ENCODE data around the gene MYLK3.
A peak's percentile ranks its signal among the peaks of the same experiment; 100 is the strongest.
"Not testable (repeated sequence)": the region's sequence is repeated elsewhere in the genome, so short reads cannot be mapped to it uniquely, and the experiment has no call there.

Gene MYLK3

DNA sequence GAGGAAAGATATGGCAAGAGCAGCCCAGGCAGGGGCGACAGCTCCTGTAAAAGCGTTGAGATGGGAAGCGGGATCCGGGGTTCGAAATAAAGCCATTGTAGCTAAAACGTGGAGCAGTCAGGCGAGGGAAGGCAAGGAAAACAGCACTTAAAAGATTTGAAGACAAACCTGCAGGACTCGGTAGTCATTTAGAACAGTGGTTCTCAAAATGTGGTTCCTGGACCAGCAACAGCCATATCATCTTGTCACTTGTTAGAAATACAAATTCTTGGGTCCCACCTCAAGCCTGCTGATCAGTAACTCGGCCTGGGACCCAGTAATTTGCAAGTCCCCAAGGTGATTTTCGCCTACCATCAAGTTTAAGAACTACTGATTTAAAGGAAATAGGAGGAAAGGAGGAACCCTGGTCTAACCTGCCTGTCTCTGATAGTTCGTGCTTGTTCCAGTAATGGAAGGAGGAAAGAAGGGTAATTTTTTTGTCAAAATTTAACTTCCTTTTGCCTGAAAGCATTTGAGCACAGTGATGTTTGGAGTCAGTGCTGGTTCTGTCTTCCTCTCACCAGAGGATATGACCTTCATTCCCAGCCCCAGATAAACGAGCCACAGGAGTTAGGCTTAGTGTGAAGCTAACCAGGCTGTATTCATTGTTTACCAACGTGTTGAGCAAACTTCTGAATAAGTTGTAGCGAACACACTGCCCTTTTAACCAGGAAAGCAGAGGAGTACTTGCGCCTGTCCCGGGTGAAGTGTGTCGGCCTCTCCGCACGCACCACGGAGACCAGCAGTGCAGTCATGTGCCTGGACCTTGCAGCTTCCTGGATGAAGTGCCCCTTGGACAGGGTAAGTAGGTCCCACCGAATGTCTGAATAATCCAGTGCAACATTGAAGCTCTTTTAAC is 57.6 kb downstream of the MYLK3 start:
- DNase-seq (ENCODE audit: low read depth in 2 of 2, low spot score in 1 of 2): no peak

GRCh38 chr16:46689365-46690280 is 58.5 kb downstream of the MYLK3 start, which contains the start of gene ORC6:
ORC6 (plus strand) TSS chr16:46689659; CDS start chr16:46689706, 47 bp downstream.
- DNase-seq (ENCODE audit: low read depth in 2 of 2, low spot score in 1 of 2): peak; percentile 92 to 94

DNA sequence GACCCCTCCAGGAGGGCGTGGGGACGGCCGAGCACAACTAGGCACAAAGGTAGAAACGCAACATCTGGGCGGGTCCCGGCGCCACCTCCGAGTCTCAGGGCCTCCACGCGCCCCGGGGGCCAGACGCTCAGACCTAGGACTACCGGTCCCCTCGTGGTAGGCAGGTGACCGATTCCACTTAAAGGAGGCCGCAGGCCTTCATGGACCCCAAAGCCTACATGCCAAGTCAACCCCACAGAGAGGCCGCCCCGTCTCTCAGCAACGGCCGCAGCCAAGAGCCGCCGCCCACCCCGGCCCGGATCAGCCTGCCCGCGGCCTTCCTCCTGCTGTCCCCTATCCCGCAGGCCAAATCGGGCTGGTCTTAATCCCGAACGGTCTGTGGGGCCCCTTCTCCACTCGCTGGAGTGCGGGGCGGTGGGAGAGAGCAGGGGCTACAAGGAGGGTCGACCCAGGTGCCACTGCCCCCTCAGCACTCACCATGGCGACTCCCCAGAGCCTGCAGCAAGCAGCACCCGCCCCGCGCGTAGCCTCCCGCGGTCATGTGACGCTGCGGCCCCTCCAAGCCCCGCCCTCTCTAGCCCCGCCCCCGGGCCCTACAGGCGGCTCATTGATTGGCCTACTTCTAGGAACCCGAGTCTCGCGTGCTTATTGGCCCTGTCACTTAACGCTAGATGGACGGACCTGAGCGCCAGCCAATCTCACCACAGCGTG is 59.3 kb downstream of the MYLK3 start, which contains the start of gene VPS35:
TSS of gene VPS35 (minus strand) at position 525 of the 711 bp plus-strand sequence. CDS start at position 480, 45 bp downstream.
- peak; percentile 99 for DNase-seq (ENCODE audit: low read depth in 2 of 2, low spot score in 1 of 2)

GRCh38 chr16:46688101-46688653 is 60.0 kb downstream of the MYLK3 start:
- peak in 1 of 2 donors; percentile 1 for DNase-seq (ENCODE audit: low read depth in 2 of 2, low spot score in 1 of 2)

GRCh38 chr16:46687486-46687885 is 60.7 kb downstream of the MYLK3 start:
- DNase-seq (ENCODE audit: low read depth in 2 of 2, low spot score in 1 of 2): no peak

DNA sequence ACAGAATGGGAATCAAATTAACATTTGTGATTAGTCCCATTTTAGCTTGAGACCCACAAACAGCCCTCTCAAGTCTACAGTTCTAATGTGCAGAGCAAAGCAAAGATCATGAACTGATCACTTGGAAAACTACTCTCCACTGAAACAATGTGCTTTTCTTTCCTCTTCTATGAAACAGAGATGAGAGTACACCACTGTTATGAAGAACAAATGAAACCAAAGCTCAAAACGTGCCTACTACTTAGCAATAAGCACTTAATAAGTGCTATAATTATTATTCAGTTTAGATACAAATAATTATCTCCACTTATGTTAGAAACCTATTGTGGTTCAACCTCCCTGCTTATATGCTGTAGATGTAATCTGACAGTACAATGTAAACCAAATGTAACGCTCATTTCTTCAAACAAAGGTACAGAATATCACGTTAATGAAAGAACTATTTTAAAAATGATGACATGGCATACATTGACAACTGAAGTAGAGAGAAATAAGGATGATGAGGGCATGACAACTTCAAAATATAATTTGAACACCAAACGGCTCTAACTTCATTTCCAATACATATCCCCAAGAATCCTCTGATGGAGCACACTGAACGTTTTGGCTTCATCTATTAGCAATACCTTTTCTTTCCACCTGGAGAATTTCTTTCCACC is 61.2 kb downstream of the MYLK3 start:
- no peak for DNase-seq (ENCODE audit: low read depth in 2 of 2, low spot score in 1 of 2)

- not testable (repeated sequence) for DNase-seq (ENCODE audit: low read depth in 2 of 2, low spot score in 1 of 2)
These were observed 66.3 kb downstream of the MYLK3 start for GRCh38 chr16:46681867-46682266.

- not testable (repeated sequence) for DNase-seq (ENCODE audit: low read depth in 2 of 2, low spot score in 1 of 2)
These were observed 70.2 kb downstream of the MYLK3 start for GRCh38 chr16:46677943-46678342.

DNA sequence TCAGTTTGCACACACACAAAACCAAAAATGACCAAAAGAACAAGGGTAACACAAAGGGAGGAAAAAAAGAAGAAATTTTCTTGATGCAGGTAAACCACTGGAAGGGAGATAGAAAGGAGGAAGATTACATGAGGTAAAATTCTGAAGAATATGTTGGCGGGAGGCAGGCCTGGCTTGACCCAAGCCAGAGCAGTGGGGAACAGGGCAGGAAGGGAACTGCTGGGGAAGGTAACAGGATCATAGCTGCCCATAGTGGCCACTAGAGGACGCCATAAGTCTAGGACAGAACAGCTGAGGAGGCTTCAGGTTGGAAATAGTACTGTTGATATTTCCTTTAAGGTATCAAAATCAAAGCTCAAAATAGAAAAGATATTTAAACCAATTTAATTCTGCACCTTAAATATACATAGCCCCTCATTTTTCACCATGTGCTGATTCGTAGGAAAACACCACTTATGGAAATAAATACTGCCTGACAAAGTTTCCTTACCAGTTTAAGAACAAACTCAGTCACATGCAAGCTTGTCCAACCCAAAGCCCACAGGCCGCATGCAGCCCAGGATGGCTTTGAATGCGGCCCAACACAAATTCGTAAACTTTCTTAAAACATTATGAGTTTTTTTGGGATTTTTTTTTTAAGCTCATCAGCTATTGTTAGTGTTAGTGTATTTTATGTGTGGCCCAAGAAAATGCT is 74.7 kb downstream of the MYLK3 start:
- peak in 1 of 2 donors; percentile 5 for DNase-seq (ENCODE audit: low read depth in 2 of 2, low spot score in 1 of 2)

- DNase-seq (ENCODE audit: low read depth in 2 of 2, low spot score in 1 of 2): no peak
These were observed 86.0 kb downstream of the MYLK3 start for GRCh38 chr16:46662123-46662522.

- no peak for DNase-seq (ENCODE audit: low read depth in 2 of 2, low spot score in 1 of 2)
These were observed 89.2 kb downstream of the MYLK3 start for GRCh38 chr16:46658925-46659324.

Data from stimulated activated CD8-positive, alpha-beta memory T cell treated with anti-CD3 and anti-CD28 coated beads, Interleukin-4, amount 100 ng/mL, for 4 hours (primary cell).